Measurements from ENCODE around the gene SGSH. TPM values are rescaled to one million over a fixed set of nuclear protein-coding genes. Genes with fewer than 3 reads are reported as not detected.

Gene SGSH
- polyA plus RNA-seq, 1 donor (not counting 4 experiments of a cell fraction or from before 2014, with no cell fraction given) = 9.6 TPM

- DNase-seq (ENCODE audit: low read depth, low spot score) (no peak), FAIRE-seq (peak; percentile 61)
- Histone ChIP-seq H4K20me1 (ENCODE audit: control insufficient read depth, extremely low read depth, insufficient read depth, low read length) (no peaks in the 10 kb centered on the region), H3K4me2 (ENCODE audit: control insufficient read depth, extremely low read depth, insufficient read depth, low read depth, low read length) (peak overlapping the region; percentile 85), H3K27ac (ENCODE audit: control insufficient read depth, insufficient read depth, low read length) (peak overlapping the region; percentile 89), H3K4me1 (ENCODE audit: control insufficient read depth, extremely low read depth, insufficient read depth, low read length) (peaks cover 26% of the 10 kb centered on the region), H2AFZ (ENCODE audit: control insufficient read depth, low read length) (no peak overlapping the region), H3K9me1 (ENCODE audit: control insufficient read depth, extremely low read depth, insufficient read depth, low read length) (no peaks in the 10 kb centered on the region), H3K27me3 (ENCODE audit: control insufficient read depth, extremely low read depth, insufficient read depth, low read length) (no peaks in the 10 kb centered on the region), H3K79me2 (ENCODE audit: control insufficient read depth, insufficient read depth, low read length) (peaks cover 14% of the 10 kb centered on the region), H3K4me3 (ENCODE audit: control insufficient read depth in 2 of 3, extremely low read depth in 1 of 3, insufficient read depth in 2 of 3, low read depth in 1 of 3, low read length in 3 of 3) (peak overlapping the region; percentile 83 to 93 (median 91)), H3K9me3 (ENCODE audit: control insufficient read depth, low read depth, low read length) (no peaks in the 10 kb centered on the region), H3K36me3 (ENCODE audit: control insufficient read depth in 2 of 2, extremely low read depth in 1 of 2, insufficient read depth in 2 of 2, low read length in 2 of 2) (peaks cover 8 to 10% of the 10 kb centered on the region in 2 experiments), H3K9ac (ENCODE audit: control insufficient read depth, extremely low read depth, insufficient read depth, low read length) (peak overlapping the region; percentile 94)
- TF ChIP-seq CTCF (optimal IDR thresholded peaks at IDR 0.05 in 1 of 3, IDR thresholded peaks at IDR 0.05 in 1 of 3, conservative IDR thresholded peaks at IDR 0.05 in 1 of 3; ENCODE audit: extremely low read depth in 1 of 3, insufficient read depth in 2 of 3, low read length in 3 of 3) (no peak), EZH2 (IDR thresholded peaks at IDR 0.05; ENCODE audit: low read length) (no peak)
- dilution Hi-C loops (cut with MboI; ENCODE audit: extremely low pct_ligation_motif_present, low sequenced_read_pairs) = no loop called here
These were observed 41.2 kb upstream of the SGSH start for GRCh38 chr17:80261159-80261894.

DNA sequence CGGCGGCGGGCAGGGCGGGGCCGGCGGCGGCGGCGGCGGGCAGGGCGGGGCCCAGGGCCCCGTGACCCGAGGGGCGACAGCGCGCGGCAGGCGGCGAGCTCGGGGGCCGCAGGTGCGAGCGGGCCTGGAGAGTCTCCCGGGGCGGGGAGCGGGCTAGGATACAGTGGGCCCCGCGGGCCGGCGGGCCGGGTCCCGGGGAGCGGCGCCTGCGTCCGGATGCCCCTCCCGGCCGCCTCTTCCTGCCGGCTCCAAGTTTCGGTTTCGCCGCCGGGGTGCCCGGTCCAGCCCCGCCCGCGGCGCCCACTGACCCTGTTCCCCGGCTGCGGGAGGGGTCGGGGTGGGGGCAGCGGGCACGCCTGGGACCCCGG is 40.6 kb upstream of the SGSH start, which contains the start of gene RNF213:
Gene RNF213, plus strand, starts transcription at position 62 of the 368 bp plus-strand sequence. CDS start 2,830 bp downstream, outside the sequence.
- peak within 1 kb of the TSS; percentile 85 for H3K4me2 ChIP-seq (ENCODE audit: control insufficient read depth, extremely low read depth, insufficient read depth, low read depth, low read length)

More for the DNA sequence above, 40.6 kb upstream of the SGSH start, which contains the start of gene RNF213:
- Histone ChIP-seq H3K4me1 (ENCODE audit: control insufficient read depth, extremely low read depth, insufficient read depth, low read length) (peaks cover 28% of the 10 kb centered on the region), H3K9me3 (ENCODE audit: control insufficient read depth, low read depth, low read length) (no peaks in the 10 kb centered on the region), H3K9ac (ENCODE audit: control insufficient read depth, extremely low read depth, insufficient read depth, low read length) (peak within 1 kb of the TSS; percentile 94), H4K20me1 (ENCODE audit: control insufficient read depth, extremely low read depth, insufficient read depth, low read length) (no peaks in the 10 kb centered on the region), H3K9me1 (ENCODE audit: control insufficient read depth, extremely low read depth, insufficient read depth, low read length) (no peaks in the 10 kb centered on the region), H3K4me3 (ENCODE audit: control insufficient read depth in 2 of 3, extremely low read depth in 1 of 3, insufficient read depth in 2 of 3, low read depth in 1 of 3, low read length in 3 of 3) (peak within 1 kb of the TSS; percentile 83 to 93 (median 91)), H3K79me2 (ENCODE audit: control insufficient read depth, insufficient read depth, low read length) (peaks cover 14% of the 10 kb centered on the region), H3K27ac (ENCODE audit: control insufficient read depth, insufficient read depth, low read length) (peak within 1 kb of the TSS; percentile 89), H3K27me3 (ENCODE audit: control insufficient read depth, extremely low read depth, insufficient read depth, low read length) (no peaks in the 10 kb centered on the region), H3K36me3 (ENCODE audit: control insufficient read depth in 2 of 2, extremely low read depth in 1 of 2, insufficient read depth in 2 of 2, low read length in 2 of 2) (peaks cover 6 to 8% of the 10 kb centered on the region in 2 experiments), H2AFZ (ENCODE audit: control insufficient read depth, low read length) (no peak within 1 kb of the TSS)
- FAIRE-seq (no peak), DNase-seq (ENCODE audit: low read depth, low spot score) (no peak)
- dilution Hi-C loops (cut with MboI; ENCODE audit: extremely low pct_ligation_motif_present, low sequenced_read_pairs) = no loop called here
- TF ChIP-seq EZH2 (IDR thresholded peaks at IDR 0.05; ENCODE audit: low read length) = no peak
- TF ChIP-seq CTCF (optimal IDR thresholded peaks at IDR 0.05 in 1 of 3, IDR thresholded peaks at IDR 0.05 in 1 of 3, conservative IDR thresholded peaks at IDR 0.05 in 1 of 3; ENCODE audit: extremely low read depth in 1 of 3, insufficient read depth in 2 of 3, low read length in 3 of 3) = no peak
